ENCODE data around the gene ICA1.
"Not testable (repeated sequence)": the region's sequence is repeated elsewhere in the genome, so short reads cannot be mapped to it uniquely, and the experiment has no call there.

DNA sequence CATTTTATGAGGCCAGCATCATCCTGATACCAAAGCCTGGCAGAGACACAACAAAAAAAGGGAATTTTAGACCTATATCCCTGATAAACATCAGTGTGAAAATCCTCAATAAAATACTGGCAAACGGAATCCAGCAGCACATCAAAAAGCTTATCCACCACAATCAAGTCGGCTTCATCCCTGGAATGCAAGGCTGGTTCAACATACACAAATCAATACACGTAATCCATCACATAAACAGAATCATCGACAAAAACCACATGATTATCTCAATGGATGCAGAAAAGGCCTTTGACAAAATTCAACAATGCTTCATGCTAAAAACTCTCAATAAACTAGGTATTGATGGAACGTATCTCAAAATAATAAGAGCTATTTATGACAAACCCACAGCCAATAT lies 18.9 kb downstream of the ICA1 start:
- TF ChIP-seq, protein P1, sequence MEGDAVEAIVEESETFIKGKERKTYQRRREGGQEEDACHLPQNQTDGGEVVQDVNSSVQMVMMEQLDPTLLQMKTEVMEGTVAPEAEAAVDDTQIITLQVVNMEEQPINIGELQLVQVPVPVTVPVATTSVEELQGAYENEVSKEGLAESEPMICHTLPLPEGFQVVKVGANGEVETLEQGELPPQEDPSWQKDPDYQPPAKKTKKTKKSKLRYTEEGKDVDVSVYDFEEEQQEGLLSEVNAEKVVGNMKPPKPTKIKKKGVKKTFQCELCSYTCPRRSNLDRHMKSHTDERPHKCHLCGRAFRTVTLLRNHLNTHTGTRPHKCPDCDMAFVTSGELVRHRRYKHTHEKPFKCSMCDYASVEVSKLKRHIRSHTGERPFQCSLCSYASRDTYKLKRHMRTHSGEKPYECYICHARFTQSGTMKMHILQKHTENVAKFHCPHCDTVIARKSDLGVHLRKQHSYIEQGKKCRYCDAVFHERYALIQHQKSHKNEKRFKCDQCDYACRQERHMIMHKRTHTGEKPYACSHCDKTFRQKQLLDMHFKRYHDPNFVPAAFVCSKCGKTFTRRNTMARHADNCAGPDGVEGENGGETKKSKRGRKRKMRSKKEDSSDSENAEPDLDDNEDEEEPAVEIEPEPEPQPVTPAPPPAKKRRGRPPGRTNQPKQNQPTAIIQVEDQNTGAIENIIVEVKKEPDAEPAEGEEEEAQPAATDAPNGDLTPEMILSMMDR (IDR thresholded peaks at IDR 0.05 in 8 of 11, conservative IDR thresholded peaks at IDR 0.05 in 3 of 11) = not testable (repeated sequence)
- TF ChIP-seq POLR2A, POLR2AphosphoS5 (IDR thresholded peaks at IDR 0.05): not testable (repeated sequence)

All from spleen (tissue), 7 donors.